GM12892 (cell line): ENCODE data around the gene JCHAIN. TPM values are rescaled to one million over a fixed set of nuclear protein-coding genes. Genes with fewer than 3 reads are reported as not detected.
A peak's percentile ranks its signal among the peaks of the same experiment; 100 is the strongest.

Source experiments
- DNase-seq: peaks from one replicate; pipeline ENCODE4 v3.0.0; 2011; ENCODE audit not compliant: insufficient read length
- FAIRE-seq: peaks from 2 replicates; lab custom pipeline; 2011; peaks lifted over from hg19 to GRCh38; lab: Jason Lieb, UNC
- POLR2A ChIP-seq: IDR thresholded peaks from 2 replicates; pipeline ENCODE4 v1.6.1; 2011; ENCODE audit warnings: low read depth, low read length, control low read depth
- POLR2AphosphoS5 ChIP-seq: IDR thresholded peaks from 2 replicates; pipeline ENCODE4 v1.6.1; 2011; ENCODE audit warnings: low read depth, low read length, control low read depth
- TAF1 ChIP-seq: IDR thresholded peaks from 2 replicates; pipeline ENCODE4 v1.6.1; 2011; ENCODE audit warnings: low read depth, mild to moderate bottlenecking, control low read depth, low read length, borderline replicate concordance
- polyA plus RNA-seq: library from polyadenylated mRNA; unstranded; fragments of >200 nt; gene quantifications from one replicate; pipeline ENCODE4 v1.2.1, GENCODE V29; 2012; ENCODE audit warnings: missing spikeins, inconsistent platforms; ENCODE audit not compliant: missing spikeins

The JCHAIN gene
- polyA plus RNA-seq = 270 TPM

DNA sequence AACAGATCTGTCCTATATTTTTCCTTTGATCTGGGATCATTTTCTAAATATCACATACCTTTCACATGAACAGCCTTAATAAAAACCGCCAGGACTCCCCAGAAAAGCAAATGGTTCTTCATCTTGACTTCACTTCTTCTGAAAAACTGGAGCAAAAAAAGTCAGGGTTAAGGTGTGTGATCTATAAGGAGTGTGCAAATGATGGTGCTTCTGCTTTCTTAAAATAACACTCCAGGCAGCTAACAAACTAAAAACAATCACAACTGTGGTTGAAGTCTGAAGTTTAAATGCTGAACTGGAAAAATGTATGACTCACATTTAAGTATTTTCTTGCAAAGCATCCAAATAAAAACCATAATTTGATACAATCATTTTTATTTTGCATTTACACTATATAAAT lies at the start of gene JCHAIN:
Gene JCHAIN (minus strand): TSS at position 140 of the 400 bp plus-strand sequence. CDS start 18 bp downstream, at position 122.
- DNase-seq = no peak
- peak; percentile 65 for FAIRE-seq
- TF ChIP-seq TAF1 (no peak), POLR2A (no peak), POLR2AphosphoS5 (no peak)

DNA sequence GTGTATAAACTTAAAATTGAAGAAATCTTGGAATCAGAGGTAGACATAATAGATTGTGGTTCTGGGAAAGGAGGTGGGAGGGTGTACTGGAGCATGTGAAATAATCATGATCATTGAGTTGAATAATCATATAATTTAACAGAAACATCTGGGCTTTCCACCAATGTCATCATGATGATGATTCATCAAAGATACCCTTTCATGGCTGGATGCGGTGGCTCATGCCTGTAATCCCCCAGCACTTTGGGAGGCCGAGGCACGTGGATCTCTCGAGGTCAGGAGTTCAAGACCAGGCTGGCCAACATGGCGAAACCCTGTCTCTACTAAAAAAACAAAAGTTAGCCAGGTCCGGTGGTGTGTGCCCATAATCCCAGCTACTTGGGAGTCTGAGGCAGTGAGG lies 48.8 kb upstream of the JCHAIN start:
- FAIRE-seq (no peak), DNase-seq (no peak)
- no peak for TF ChIP-seq POLR2AphosphoS5
- no peak for TF ChIP-seq TAF1
- TF ChIP-seq POLR2A = no peak

DNA sequence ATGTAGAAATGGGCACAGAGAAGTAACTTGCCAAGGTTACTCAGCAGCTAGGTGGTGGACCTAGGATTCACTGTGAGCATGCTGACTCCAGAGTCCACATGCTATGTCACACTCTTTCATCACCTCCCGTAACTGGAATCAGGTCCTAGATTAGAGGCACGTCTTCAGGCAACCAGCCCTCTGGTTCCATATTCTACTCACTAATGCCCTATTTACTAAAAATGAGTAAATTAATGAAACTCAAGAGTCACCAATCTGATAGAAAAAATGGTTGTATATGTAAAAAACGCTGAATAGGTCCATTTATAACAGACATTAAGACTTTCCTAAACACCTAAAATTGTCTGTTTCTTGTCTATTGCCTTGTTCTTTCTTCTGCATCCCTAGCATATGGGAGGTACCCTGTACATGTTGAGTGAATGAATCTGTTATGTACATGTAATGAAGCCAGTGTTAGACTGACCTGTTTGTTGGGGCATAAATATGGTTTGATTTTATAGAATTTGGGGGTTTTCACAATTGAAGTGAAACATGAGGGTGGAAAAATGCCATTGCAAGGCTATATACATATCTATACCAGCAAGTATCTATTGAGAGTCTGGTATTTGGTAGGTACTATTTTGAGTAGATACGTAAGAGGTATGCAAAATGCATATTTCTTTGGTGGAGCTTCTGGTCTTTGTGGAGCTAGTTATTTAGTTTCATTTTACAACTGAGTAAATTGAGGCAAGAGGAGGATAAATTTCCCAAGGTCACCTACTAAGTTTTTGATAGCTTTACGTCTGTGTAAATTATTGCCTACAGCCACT lies 48.0 kb upstream of the JCHAIN start:
- TF ChIP-seq TAF1 = no peak
- no peak for DNase-seq
- FAIRE-seq = peak; percentile 75

DNA sequence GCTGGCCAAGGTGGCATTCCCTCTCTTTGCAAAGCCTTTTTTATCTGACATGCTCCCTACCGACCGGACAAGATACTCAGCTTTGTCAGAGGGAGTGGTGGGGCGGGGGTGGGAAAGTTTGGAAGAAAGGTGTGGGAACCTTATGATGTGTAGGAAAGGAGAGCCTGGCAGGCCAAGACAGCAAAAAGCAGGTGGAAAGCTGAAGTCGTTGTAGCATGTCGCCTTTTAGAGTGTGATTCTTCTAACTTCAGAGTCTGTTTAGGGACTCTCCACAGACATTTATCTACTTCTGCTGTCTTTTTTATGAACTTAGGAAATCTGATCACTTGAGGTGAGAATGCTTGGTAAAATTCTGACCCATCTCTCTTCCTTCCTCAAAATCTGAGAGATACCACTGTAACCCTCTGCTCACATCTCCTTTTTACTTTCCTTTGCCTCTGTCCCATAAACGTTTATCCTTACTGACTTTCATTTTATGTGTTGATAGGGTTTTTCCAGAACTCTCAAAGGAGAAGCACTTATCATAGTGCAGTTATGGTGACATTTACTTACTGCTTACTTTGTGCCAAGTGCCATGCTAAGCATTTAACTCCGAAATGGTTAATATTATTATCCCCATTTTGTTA lies 47.3 kb upstream of the JCHAIN start:
- DNase-seq (no peak), FAIRE-seq (peak; percentile 83)
- TF ChIP-seq POLR2AphosphoS5 = no peak
- TF ChIP-seq TAF1 = no peak
- no peak for TF ChIP-seq POLR2A

DNA sequence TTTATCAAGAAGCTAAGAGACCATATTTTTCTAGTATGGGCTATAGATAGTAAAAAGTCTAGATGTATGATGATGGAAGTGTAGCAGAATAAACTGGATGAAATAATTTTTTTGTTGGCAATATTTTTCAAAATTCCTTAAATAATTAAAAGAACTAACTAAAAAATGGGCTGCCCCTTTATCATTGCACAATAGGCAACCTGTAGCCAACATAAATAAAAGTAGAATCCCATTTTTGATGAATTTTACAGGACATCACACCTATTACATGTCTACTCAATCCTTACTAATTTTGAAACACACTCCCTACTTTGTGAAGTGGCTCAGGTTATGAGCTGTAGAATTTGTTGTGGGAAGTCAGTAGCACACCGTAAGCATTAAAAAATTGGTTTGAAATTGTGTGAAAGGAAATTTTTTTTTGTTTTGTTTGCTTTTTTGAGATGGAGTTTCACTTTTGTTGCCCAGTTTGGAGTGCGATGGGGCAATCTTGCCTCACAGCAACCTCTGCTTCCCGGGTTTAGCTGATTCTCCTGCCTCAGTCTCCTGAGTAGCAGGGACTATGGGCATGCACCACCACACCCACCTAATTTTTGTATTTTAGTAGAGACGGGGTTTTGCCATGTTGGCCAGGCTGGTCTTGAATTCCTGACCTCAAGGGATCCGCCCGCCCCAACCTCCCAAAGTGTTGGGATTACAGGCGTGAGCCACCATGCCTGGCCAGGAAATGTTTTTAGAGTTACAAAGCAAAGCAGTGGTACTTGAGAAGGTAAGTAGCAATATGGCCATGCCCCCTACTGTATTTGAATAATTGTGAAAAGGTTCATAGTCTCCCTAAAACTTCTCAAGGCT lies 46.5 kb upstream of the JCHAIN start:
- FAIRE-seq (no peak), DNase-seq (no peak)
- TF ChIP-seq TAF1 (no peak), POLR2AphosphoS5 (no peak), POLR2A (no peak)

DNA sequence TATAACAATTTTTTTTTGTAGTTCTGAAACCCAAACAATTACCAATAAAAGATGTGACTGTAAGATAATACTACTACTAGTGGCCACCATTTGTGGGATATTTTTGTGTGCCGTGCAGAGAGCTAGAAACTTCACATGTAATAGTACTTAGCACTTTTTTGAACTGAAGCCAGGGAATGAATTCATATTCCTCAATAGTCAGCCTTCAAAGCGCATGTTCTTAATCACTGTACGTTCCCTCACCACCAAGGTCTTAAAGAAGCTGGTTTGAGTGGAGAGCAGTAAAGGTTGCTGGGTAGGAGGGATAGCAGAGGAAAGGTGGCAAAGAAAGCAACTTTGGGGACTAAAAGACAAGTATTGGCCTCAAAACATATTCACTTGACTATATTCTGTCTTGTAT lies 45.8 kb upstream of the JCHAIN start:
- FAIRE-seq (peak; percentile 5), DNase-seq (no peak)
- no peak for TF ChIP-seq TAF1
- TF ChIP-seq POLR2AphosphoS5 = no peak
- no peak for TF ChIP-seq POLR2A

DNA sequence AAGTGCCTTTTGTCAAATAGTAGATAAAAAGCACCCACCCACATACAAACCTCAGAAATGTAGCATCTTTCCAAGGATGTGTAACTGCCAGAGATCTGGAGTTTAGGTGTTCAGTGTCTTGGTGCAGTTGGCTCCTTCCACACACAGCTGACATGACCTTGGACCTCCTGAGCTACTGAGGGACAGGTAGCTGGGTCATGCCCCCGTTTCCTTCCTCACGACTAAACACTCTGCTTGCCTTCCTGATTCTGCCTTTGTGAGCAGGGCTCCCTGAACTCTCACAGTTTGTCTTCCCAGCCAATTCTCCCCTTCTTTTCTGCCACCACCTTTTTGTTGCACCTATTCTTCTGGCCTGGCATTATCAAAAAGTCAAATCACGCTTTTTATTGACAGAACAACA lies 45.3 kb upstream of the JCHAIN start:
- no peak for FAIRE-seq
- DNase-seq = no peak
- TF ChIP-seq POLR2A = no peak

DNA sequence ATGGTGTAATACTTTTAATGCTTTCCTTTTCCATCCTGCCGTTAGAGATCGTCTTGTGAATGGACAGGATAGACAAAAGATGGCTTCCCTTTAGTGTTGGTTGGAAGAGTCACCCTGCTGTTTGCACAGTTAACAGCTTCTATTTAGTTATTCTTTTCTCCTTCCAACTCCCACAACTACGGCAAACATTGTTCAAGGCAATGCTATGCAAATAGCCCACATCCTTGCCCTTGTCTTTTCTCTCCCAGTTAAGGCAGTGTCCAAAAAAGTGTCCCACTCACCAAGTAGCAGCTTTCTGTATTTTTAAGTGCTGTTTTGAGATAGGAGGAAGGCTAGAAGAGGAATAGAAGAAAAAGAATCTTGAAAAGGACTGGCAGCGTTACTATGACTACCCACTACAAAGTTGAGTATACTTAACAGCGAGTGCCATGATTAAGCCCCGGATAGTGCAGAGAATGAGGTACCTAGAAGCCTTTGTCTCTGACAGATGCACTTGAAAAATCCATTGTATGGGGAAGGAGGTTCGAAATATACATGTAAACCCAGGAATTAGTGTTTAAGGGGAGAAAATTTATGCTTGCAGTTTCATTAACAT lies 43.4 kb upstream of the JCHAIN start:
- FAIRE-seq = no peak
- no peak for TF ChIP-seq POLR2AphosphoS5
- no peak for TF ChIP-seq POLR2A
- no peak for TF ChIP-seq TAF1
- DNase-seq = no peak

DNA sequence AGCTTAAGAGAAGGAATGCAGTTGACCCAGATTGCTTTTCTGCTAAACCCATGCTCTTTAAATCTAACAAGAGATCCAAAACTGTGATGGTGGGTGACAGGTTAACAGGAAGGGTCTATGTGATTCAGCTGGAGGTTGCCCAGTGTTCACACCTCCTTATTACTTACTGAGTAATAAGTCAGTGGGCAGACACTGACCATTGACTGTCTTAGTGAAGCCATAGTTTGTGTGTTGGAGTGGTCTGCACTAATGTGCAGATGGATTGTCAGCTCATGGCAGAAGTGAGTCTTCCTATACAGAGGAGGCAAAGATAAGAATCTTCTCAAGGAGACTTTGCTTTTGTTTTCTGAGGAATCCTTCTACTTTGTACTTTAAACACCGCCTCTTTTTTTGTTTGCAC lies 40.2 kb upstream of the JCHAIN start:
- no peak for DNase-seq
- peak; percentile 53 for FAIRE-seq
- no peak for TF ChIP-seq POLR2A
- no peak for TF ChIP-seq TAF1
- TF ChIP-seq POLR2AphosphoS5 = no peak

DNA sequence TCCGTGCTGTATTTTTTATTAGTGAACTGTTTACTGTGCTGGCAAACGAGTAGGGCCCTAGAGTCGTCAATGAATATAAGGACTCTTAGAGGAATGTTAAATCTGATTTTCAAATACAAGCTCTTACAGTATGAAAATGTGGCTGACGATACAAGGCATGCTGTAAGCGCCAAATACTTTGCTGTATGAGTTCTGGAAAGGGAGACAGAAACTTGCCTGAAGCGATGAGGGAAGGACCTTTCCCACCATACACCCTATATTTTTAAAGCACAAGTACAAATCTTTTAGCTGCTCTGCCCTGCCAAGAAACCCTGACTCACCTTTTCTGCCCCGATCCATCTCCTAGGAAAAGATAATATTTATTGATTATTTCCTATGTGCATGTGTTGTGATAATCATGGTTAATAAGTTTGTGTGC lies 39.7 kb upstream of the JCHAIN start:
- no peak for FAIRE-seq
- no peak for DNase-seq
- no peak for TF ChIP-seq POLR2AphosphoS5
- TF ChIP-seq POLR2A = no peak
- no peak for TF ChIP-seq TAF1

DNA sequence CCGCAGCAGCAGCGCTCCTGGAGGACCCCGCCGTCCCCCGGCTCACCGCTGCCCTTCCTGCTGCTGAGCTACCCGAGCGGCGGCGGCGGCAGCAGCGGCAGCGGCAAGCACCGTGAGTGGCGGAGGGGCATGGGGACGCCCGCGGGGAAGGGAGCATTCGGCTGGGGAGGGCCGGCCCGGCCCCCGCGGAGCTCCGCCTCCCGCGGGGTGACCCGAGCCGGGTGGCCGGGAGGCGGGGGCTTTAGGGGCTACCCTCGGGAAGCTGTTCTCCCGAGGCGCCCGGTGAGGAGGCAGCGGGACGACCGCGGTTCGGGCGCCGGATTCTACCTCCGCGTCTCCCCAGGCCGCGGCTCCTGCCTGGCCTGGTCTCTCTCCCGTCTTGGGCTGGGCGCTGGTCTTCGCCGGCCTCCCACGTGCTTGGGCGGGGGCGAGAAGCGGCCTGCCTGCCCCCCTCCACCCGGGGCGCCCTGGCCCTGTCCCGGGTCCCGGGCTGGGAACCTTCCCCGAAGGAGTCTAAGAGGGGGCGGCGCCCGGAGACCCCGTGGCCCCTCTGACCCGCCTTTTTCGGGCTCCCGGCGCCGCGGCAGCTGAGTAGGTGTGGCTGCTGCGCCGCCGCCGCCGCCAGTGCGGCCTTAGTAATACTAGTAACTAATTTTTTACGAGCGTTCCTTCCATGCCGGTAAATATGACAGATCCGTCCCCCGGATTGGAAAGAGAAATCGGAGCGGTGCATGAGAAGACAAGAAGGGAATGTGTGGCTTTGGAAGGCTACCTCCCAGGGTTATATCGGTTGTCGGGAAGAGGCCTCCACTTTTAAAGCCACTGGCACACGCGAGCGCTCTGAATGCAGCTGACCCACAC lies 39.1 kb upstream of the JCHAIN start:
- TF ChIP-seq POLR2AphosphoS5 = no peak
- no peak for TF ChIP-seq TAF1
- peak; percentile 23; the same call in 1 of the 2 replicates for TF ChIP-seq POLR2A
- DNase-seq = peak; percentile 67
- FAIRE-seq = peak; percentile 62
